SU-DHL-6 (cell line): ENCODE data around the gene MTREX.

Source experiments
- H2AFZ ChIP-seq: fragments of 200-600 bp; sonication (generic); 2 replicates; pipeline ENCODE4 v1.6.1; 2014; ENCODE audit warnings: low read depth, mild to moderate bottlenecking, moderate library complexity, mixed read lengths, antibody characterized with exemption, low read length; ENCODE audit not compliant: severe bottlenecking
- H3F3A ChIP-seq: fragments of 200-600 bp; shearing (Covaris generic); 2 replicates; pipeline ENCODE4 v1.6.0; 2016; ENCODE audit warnings: antibody characterized with exemption, mild to moderate bottlenecking; ENCODE audit not compliant: insufficient read depth
- H3K27ac ChIP-seq: fragments of 200-600 bp; sonication (generic); 2 replicates; pipeline ENCODE4 v1.5.1; 2016; ENCODE audit warnings: low read depth, mild to moderate bottlenecking, low read length, moderate library complexity, mixed read lengths
- H3K27me3 ChIP-seq: fragments of 200-600 bp; sonication (generic), shearing (Covaris generic); 2 replicates; pipeline ENCODE4 v1.6.0; 2014; ENCODE audit warnings: mild to moderate bottlenecking, low read length
- H3K36me3 ChIP-seq: fragments of 200-600 bp; sonication (generic); 2 replicates; pipeline ENCODE4 v1.6.1; 2014; ENCODE audit warnings: mild to moderate bottlenecking, low read length, mixed read lengths
- H3K4me2 ChIP-seq: fragments of 300-600, 200-600 bp; shearing (Covaris generic), sonication (generic); 2 replicates; pipeline ENCODE4 v1.6.0; 2014; ENCODE audit warnings: low read length, low read depth, mild to moderate bottlenecking; ENCODE audit not compliant: poor library complexity, severe bottlenecking
- H3K4me3 ChIP-seq: fragments of 200-600 bp; sonication (generic); 2 replicates; pipeline ENCODE4 v1.5.1; 2014; ENCODE audit warnings: antibody characterized with exemption, low read length, mild to moderate bottlenecking, mixed read lengths; ENCODE audit not compliant: insufficient read depth, poor library complexity, severe bottlenecking
- H3K79me2 ChIP-seq: fragments of 200-600 bp; sonication (generic); 2 replicates; pipeline ENCODE4 v1.6.1; 2014; ENCODE audit warnings: mild to moderate bottlenecking, low read length, moderate library complexity; ENCODE audit not compliant: insufficient read depth
- H3K9ac ChIP-seq: fragments of 200-600 bp; sonication (generic); 2 replicates; pipeline ENCODE4 v1.7.0; 2014; ENCODE audit warnings: mild to moderate bottlenecking, low read length
- H3K9me2 ChIP-seq: fragments of 200-600 bp; sonication (generic); replicated peaks from 2 replicates; pipeline ENCODE4 v1.6.1; 2014; ENCODE audit warnings: low read length; ENCODE audit not compliant: insufficient read depth
- H3K9me3 ChIP-seq: fragments of 200-600 bp; sonication (generic); 2 replicates; pipeline ENCODE4 v1.6.1; 2014; ENCODE audit warnings: low read length, mixed read lengths; ENCODE audit not compliant: insufficient read depth
- H4K20me1 ChIP-seq: fragments of 200-600 bp; sonication (generic); 2 replicates; pipeline ENCODE4 v1.6.1; 2014; ENCODE audit warnings: low read depth, mild to moderate bottlenecking, antibody characterized with exemption, low read length, moderate library complexity, mixed read lengths
- CTCF ChIP-seq: fragments of 200-600 bp; sonication (generic); IDR thresholded peaks from one replicate; pipeline ENCODE4 v1.5.1; 2017; ENCODE audit warnings: antibody characterized with exemption, mild to moderate bottlenecking, low read length, moderate library complexity; ENCODE audit not compliant: insufficient read depth, poor library complexity, severe bottlenecking
- EZH2phosphoT487 ChIP-seq: fragments of 200-600 bp; sonication (generic), shearing (Covaris generic); conservative IDR thresholded peaks from 2 replicates; pipeline ENCODE4 v1.6.1; 2018; ENCODE audit warnings: mild to moderate bottlenecking, antibody characterized with exemption, low read length, moderate library complexity, mixed read lengths

The MTREX gene

DNA sequence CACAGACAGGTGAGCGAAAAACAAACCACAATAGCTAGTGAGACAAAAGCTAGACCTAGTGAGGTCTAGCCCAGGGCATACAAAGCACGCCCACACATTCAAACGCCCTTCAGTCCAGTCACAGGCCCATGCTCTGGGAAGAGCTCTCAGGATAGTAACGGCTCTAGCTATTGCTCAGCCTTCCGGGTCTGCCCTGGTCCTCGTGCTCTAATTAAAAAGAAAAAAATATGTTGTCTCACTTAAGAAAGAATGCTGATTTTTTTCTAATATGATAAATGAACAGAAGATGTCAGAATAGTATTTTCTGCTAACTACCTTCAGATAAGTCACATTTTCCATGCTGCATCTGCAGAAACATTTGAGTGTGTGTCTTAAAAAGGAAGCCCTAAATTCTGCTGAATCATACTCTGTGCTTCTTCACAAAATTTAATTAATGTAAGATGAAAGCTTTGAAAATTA lies 132.4 kb downstream of the MTREX start:
- Histone ChIP-seq H3K4me3 (no peak overlapping the region), H3K36me3 (no peaks in the 10 kb centered on the region), H3K9me2 (no peaks in the 10 kb centered on the region), H3K4me2 (peak overlapping the region; percentile 61), H3F3A (peaks cover 24% of the 10 kb centered on the region), H3K27ac (peak overlapping the region; percentile 80), H2AFZ (peak overlapping the region; percentile 50), H4K20me1 (no peaks in the 10 kb centered on the region), H3K79me2 (no peaks in the 10 kb centered on the region), H3K9ac (peak overlapping the region; percentile 29), H3K27me3 (no peaks in the 10 kb centered on the region), H3K9me3 (no peaks in the 10 kb centered on the region)
- no peak for TF ChIP-seq EZH2phosphoT487
- no peak for TF ChIP-seq CTCF

DNA sequence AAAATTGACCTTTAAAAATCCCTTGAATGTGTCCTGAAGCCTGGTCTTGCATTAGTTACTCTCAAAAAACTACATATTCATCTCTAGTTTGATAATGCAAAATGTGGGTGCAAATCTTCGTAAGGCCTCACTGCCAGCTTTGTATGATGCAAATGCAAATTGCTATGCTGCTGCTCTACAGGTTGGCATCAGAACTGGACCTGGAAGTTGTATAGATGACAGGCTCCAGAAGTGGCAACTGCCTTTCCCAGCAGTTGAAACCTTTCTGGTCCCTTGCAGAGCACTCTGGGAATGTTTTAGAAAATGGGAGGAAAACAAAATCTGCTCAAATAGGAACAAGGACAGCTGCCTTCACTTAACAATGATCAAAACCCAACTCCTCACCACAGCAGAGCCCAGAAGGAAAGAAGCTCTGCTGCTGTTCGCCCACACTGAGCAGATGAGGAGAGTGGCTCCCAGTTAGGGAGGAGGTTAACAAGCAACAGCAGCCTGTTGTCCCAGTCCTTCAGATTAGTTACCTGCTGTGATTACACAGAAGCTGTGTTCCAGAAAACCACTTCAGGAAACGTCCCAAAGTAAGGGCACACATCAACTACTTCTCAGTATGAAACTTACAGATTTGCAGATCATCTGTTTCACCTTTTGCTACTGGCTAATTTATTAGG lies 133.4 kb downstream of the MTREX start:
- no peak overlapping the region for H2AFZ ChIP-seq
- peak overlapping the region; percentile 80 for H3K27ac ChIP-seq
- H3K4me3 ChIP-seq, result no peak overlapping the region
- no peaks in the 10 kb centered on the region for H3K9me3 ChIP-seq
- no peaks in the 10 kb centered on the region for H3K36me3 ChIP-seq
- no peaks in the 10 kb centered on the region for H3K27me3 ChIP-seq
- TF ChIP-seq CTCF (no peak), EZH2phosphoT487 (no peak)
- H3K4me2 ChIP-seq, result peak overlapping the region; percentile 61
- H4K20me1 ChIP-seq, result no peaks in the 10 kb centered on the region
- H3K9me2 ChIP-seq, result no peaks in the 10 kb centered on the region
- H3F3A ChIP-seq, result peaks cover 24% of the 10 kb centered on the region
- no peak overlapping the region; the same call in 1 of the 2 replicates for H3K9ac ChIP-seq
- H3K79me2 ChIP-seq, result no peaks in the 10 kb centered on the region

- H3F3A ChIP-seq, result peaks cover 24% of the 10 kb centered on the region
- no peaks in the 10 kb centered on the region for H3K36me3 ChIP-seq
- H3K4me3 ChIP-seq, result no peak overlapping the region
- peak overlapping the region; percentile 80; the same call in 1 of the 2 replicates for H3K27ac ChIP-seq
- no peaks in the 10 kb centered on the region for H3K27me3 ChIP-seq
- H4K20me1 ChIP-seq, result no peaks in the 10 kb centered on the region
- H3K4me2 ChIP-seq, result no peak overlapping the region
- H3K79me2 ChIP-seq, result no peaks in the 10 kb centered on the region
- TF ChIP-seq EZH2phosphoT487 (no peak), CTCF (no peak)
- no peaks in the 10 kb centered on the region for H3K9me3 ChIP-seq
- H3K9ac ChIP-seq, result no peak overlapping the region
- H3K9me2 ChIP-seq, result no peaks in the 10 kb centered on the region
- H2AFZ ChIP-seq, result no peak overlapping the region
Observed at GRCh38 chr5:55441954-55442353, 134.2 kb downstream of the MTREX start.
